Activated gamma-delta T cell treated with anti-CD3 and anti-CD28 coated beads, Interleukin-2, amount 50 U/mL, for 16 hours (primary cell): ENCODE measurements around the gene ALDH1L1.
"Not testable (repeated sequence)": the region's sequence is repeated elsewhere in the genome, so short reads cannot be mapped to it uniquely, and the experiment has no call there.

Experiments used
- DNase-seq: peaks from one replicate; pipeline ENCODE4 v3.0.0-alpha.2; 2020; ENCODE audit warnings: low read depth

ALDH1L1 gene

GRCh38 chr3:126083511-126083912 lies 96.9 kb downstream of the ALDH1L1 start:
- no peak for DNase-seq

- DNase-seq = no peak
These were observed 97.3 kb downstream of the ALDH1L1 start for GRCh38 chr3:126083138-126083445.

GRCh38 chr3:126082362-126083137 lies 97.8 kb downstream of the ALDH1L1 start:
- no peak for DNase-seq

GRCh38 chr3:126081618-126082361 lies 98.6 kb downstream of the ALDH1L1 start:
- DNase-seq = no peak

GRCh38 chr3:126080970-126081369 lies 99.4 kb downstream of the ALDH1L1 start:
- DNase-seq = no peak

- no peak for DNase-seq
These were observed 101.5 kb downstream of the ALDH1L1 start for GRCh38 chr3:126078866-126079265.

- DNase-seq = no peak
These were observed 102.6 kb downstream of the ALDH1L1 start for GRCh38 chr3:126077754-126078153.

- DNase-seq = no peak
These were observed 104.2 kb downstream of the ALDH1L1 start for GRCh38 chr3:126076140-126076539.

GRCh38 chr3:126070146-126070545 lies 110.2 kb downstream of the ALDH1L1 start:
- no peak for DNase-seq

- DNase-seq = no peak
These were observed 112.4 kb downstream of the ALDH1L1 start for GRCh38 chr3:126067959-126068358.

GRCh38 chr3:126066676-126067075 lies 113.7 kb downstream of the ALDH1L1 start:
- not testable (repeated sequence) for DNase-seq

- no peak for DNase-seq
These were observed 114.5 kb downstream of the ALDH1L1 start for GRCh38 chr3:126065876-126066275.

GRCh38 chr3:126064627-126065258 lies 115.6 kb downstream of the ALDH1L1 start:
- no peak for DNase-seq

- no peak for DNase-seq
These were observed 116.9 kb downstream of the ALDH1L1 start for GRCh38 chr3:126063358-126063965.

GRCh38 chr3:126061301-126062032 lies 118.9 kb downstream of the ALDH1L1 start:
- no peak for DNase-seq

- no peak for DNase-seq
These were observed 119.7 kb downstream of the ALDH1L1 start for GRCh38 chr3:126060613-126061145.

- no peak for DNase-seq
These were observed 121.7 kb downstream of the ALDH1L1 start for GRCh38 chr3:126058666-126059065.

- DNase-seq = no peak
These were observed 122.5 kb downstream of the ALDH1L1 start for GRCh38 chr3:126057936-126058335.

- DNase-seq = no peak
These were observed 122.9 kb downstream of the ALDH1L1 start for GRCh38 chr3:126057501-126057819.

GRCh38 chr3:126056681-126057500 lies 123.5 kb downstream of the ALDH1L1 start:
- DNase-seq = no peak

GRCh38 chr3:126056088-126056487 lies 124.3 kb downstream of the ALDH1L1 start:
- no peak for DNase-seq
